HG03280 (cell line): ENCODE results near the gene GALNT16.
"Not testable (repeated sequence)": the region's sequence is repeated elsewhere in the genome, so short reads cannot be mapped to it uniquely, and the experiment has no call there.

ENCODE experiments used
- ATAC-seq: cut with Tn5 transposase; IDR thresholded peaks from one replicate; pipeline ENCODE4 v1.9.1; 2021; ENCODE audit warnings: mild to moderate bottlenecking, moderate library complexity; ENCODE audit not compliant: unreplicated experiment

The GALNT16 gene

DNA sequence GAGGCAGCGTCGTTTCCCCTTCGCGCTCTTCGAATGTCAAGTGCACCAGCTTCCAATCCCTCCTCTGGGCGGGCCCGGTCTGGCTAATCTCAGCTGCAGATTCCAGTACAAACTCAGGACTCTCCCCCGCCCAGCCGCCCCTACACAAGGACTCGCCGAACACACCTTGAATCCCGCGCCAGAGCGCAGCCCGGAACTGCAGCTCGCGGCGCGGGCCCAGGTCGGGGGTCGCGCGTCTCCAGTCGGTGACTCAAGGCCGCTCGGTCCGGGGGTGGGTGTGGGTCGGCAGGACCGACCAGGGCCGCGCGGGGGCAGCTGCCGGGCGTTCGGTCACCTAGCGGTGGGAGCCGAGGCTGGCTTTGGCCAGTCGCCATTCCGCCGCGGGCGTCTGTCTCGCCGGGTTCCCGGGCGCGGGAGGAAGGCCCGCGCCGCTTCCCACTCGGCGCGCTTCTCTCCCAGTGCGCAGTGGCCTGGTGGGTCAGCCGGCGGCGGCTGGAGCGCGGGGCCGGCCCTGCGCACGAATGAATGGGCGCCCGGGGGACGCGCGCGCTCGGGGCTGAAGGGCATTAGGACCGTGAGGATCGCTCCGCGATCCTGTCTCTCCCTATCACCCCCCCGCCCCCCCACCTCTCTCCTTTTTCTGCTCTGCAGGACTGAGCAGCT is at the start of gene GALNT16:
Gene GALNT16, plus strand, starts transcription at position 632 of the 663 bp plus-strand sequence. CDS start 133 bp downstream, outside the sequence.
- no peak for ATAC-seq

DNA sequence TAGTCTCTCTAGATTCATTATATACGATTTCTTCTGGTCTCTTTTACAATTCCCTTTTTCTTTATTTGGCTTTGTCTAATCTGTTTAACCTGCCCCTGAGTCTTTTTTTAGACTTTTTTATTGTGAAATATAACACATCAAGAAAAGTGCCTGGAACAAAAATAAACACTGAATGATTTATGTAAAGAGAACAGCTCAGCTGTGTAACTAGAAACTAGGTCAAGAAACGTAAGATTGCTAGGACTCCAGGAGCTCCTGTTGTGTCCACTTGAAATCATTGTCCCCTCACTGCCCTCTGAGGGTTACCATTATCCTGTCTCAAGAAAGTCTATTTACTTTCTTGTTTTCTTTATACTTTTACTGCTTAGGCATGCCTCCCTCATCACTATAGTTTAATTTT is 45.6 kb upstream of the GALNT16 start:
- ATAC-seq = no peak

DNA sequence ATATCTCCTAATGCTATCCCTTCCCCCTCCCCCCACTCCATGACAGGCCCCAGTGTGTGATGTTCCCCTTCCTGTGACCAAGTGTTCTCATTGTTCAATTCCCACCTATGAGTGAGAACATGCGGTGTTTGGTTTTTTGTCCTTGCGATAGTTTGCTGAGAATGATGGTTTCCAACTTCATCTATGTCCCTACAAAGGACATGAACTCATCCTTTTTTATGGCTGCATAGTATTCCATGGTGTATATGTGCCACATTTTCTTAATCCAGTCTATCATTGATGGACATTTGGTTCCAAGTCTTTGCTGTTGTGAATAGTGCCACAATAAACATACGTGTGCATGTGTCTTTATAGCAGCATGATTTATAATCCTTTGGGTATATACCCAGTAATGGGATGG is 42.3 kb upstream of the GALNT16 start:
- ATAC-seq = not testable (repeated sequence)

DNA sequence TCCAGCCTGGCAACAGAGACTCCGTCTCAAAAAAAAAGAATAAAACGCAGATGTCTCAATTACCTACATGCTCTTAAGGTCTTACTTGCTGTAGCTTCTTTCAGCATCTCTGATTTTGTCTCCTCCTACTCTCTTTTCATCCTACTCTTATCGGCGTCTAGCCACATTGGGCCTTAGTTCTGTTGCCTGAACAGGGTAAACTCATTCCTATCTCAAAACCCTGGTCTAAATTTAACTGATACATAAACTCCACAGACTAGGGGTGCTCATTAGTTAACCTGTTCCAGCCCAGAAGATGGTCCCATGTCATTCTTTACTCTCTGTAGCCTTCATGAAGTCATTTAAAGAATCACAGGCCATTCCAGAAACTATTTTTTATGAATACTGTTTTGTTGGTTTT is 35.0 kb upstream of the GALNT16 start:
- ATAC-seq = no peak

DNA sequence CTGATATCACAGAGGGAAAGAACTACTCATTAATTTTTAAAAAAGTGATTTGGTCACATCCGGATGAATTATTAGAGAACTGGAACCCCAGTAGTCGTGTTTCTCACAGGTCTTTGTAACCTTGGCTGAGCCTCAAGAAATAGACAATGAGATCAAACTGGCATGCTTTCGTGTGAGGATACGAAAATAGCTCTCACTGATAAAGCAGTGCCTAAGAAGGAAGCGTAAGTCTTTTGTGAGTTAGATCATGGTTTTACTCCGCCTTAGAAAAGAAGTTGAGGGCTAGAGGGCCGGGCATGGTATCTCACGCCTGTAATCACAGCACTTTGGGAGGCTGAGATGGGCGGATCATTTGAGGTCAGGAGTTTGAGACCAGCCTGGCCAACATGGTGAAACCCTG is 33.8 kb upstream of the GALNT16 start:
- ATAC-seq = no peak

DNA sequence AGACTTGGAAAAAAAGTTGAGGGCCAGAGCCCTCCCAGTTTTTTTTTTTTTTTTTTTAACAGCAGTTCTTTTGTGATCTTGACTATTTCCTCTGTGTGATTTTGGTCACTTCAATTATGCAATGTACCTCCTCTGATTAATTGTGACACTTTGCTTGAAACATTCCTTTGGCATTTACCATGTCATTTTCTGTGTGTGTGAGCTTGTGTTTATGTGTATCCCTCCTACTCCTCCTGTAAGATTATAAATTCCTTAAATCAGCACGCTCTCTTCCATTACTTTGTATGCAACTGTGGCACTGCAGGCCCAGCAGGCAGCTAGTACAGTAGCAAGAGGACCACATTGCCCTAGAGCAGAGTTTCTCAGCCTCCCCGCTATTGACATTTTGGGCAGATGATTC is 33.2 kb upstream of the GALNT16 start:
- no peak for ATAC-seq

DNA sequence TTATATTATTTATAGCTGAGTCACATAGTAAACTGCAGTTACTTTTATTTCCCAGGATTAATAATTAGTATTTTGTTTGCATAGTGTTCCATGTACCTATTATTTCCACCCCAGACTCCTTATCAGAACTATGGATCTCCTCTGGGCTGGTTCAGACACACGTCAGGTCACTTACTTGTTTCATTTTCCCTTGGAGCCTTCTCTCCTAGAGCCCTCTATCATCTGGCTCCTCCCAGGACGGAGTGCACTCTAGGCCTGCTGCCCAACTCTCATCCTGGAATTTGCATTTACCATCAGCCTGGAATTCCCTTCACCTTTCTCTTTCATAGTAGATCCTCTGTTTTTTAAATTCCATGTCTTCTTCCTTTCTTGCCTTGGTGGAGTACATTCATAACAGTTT is 28.5 kb upstream of the GALNT16 start:
- no peak for ATAC-seq

DNA sequence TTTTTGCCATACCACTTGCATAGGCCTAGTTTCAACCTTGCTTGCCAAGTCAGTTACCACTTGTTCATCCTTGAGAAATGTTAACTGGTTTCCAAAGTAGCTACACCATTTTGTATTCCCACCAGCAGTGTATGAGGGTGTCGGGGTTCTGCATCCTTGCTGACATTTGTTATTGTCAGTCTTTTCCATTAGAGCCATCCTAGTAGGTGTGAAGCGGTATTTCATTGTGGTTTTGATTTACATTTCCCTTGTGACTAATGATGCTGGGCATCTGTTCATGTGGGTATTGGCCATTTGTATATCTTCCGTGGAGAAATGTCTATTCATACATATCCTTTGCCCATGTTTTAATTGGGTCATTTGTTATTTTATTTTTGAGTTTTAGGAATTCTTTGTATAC is 27.6 kb upstream of the GALNT16 start:
- no peak for ATAC-seq

DNA sequence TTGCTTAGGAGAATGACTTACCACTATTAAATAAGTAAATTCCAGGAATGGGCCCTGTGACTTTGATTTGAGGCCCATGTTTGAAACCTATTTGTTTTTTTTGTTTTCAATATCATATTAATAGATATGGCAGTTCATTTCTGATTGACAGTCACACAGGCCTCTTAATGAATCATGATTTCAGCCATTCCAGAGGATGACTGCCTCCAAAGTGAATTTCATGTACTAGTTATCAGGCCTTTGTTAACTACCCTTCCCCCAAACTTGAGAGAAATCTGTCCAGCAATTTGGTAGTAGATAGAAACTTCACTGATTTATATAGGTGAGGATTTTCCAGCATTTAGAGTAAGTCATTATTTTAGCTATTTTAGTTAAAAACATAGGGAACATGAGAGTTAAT is 25.9 kb upstream of the GALNT16 start:
- no peak for ATAC-seq

DNA sequence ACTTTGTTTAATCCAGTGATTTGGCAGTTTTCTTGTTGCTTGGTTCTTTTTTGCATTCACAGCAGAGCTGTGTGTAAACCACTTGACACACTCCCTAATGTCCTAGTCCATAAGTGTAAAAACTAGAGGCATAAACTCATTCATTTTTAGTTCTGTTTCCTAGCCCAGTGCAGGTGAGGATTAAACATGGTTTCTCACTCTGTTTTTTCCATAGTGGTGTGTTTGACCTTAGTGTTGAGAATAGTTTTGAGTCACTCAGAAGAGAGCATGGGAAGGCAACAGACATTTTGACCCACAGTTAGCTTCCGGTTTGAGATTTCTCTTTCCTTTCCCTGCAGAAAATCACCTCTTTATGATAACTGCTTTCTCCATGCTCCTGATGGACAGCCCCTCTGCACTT is 24.2 kb upstream of the GALNT16 start:
- ATAC-seq = no peak

DNA sequence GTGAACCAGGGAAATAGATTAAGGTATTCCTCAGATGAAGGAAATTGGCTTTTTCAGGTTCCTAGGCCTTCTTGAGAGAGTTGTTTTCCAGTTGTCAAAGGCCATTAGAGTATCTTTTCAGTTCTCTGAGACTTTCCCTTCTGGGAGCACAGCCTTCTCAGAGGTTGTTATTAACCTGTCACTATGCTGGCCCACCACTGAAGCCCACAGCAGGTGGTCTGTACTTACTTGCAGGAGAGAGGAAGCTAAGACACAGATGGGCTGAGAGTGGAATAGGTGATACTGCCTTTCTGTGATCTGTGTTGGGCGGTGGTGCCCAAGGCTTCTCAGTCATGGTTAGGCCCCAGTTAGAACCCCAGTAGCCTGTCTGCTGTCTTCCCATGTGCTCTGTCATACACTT is 22.8 kb upstream of the GALNT16 start:
- no peak for ATAC-seq

DNA sequence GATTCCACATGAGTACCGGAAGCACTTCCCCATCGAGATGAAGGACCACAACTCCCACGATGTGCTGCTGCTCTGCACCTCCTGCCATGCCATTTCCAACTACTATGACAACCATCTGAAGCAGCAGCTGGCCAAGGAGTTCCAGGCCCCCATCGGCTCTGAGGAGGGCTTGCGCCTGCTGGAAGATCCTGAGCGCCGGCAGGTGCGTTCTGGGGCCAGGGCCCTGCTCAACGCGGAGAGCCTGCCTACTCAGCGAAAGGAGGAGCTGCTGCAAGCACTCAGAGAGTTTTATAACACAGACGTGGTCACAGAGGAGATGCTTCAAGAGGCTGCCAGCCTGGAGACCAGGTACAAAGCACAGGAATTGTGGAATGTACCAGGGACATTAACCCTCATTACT is 22.4 kb upstream of the GALNT16 start:
- no peak for ATAC-seq

DNA sequence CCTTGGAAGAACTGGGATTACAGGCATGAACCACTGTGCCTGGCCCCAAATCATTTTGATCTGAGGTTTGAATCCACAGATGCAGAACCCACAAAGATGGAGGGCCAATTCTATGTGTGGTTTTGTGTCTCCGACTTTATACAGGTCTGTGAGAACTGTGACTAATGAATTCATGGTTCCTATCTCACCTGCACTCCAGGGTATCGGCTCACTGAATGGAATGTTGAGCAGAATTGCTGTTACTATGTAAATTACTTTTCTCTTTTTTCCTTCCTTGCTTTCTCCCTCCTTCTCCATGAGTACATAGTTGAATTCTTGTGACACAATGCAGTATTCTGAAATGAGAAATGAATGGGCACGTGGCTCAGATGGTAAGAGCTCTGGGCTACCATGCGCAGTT is 21.1 kb upstream of the GALNT16 start:
- ATAC-seq = no peak

DNA sequence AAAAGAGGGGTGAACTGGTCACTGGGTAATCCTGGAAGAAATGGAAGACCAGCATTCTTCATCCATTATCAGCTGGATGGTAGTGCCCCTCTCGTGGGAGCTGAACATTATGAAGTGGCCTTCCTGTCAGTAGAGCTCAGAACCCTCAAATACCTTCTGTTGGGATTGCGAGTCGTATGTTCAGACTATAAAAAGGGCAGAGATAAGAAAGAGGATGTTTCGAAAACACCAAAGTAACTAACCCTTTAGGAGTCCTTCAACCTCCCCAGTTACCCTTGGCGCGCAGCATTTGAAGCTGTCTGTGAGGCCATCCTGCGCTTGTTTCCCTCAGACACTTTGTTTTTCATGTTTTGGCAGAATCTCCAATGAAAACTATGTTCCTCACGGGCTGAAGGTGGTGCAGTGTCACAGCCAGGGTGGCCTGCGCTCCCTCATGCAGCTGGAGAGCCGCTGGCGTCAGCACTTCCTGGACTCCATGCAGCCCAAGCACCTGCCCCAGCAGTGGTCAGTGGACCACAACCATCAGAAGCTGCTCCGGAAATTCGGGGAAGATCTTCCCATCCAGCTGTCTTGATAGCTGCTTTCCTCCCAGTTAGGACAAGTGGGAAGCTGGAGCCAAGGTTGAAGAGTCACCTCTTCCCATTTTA is 19.3 kb upstream of the GALNT16 start:
- ATAC-seq = no peak

DNA sequence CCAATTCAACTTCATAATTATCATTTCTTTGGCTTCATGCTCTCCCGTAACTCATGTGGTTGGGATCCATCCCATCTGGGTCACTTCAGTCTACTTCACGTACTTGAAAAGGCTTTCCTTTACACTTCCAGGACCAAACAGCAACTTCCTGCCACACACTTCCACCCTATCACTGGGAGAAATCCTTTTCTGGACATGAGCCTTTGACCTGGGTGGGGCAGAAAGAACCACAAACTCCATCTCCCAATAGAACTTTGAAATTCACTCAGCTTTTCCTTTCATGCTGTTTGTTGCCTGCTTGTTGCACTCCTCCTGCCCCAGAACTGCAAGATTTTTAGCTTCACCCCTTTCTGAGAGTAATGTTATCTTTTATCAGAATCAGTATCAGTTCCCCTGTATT is 18.4 kb upstream of the GALNT16 start:
- ATAC-seq = no peak

DNA sequence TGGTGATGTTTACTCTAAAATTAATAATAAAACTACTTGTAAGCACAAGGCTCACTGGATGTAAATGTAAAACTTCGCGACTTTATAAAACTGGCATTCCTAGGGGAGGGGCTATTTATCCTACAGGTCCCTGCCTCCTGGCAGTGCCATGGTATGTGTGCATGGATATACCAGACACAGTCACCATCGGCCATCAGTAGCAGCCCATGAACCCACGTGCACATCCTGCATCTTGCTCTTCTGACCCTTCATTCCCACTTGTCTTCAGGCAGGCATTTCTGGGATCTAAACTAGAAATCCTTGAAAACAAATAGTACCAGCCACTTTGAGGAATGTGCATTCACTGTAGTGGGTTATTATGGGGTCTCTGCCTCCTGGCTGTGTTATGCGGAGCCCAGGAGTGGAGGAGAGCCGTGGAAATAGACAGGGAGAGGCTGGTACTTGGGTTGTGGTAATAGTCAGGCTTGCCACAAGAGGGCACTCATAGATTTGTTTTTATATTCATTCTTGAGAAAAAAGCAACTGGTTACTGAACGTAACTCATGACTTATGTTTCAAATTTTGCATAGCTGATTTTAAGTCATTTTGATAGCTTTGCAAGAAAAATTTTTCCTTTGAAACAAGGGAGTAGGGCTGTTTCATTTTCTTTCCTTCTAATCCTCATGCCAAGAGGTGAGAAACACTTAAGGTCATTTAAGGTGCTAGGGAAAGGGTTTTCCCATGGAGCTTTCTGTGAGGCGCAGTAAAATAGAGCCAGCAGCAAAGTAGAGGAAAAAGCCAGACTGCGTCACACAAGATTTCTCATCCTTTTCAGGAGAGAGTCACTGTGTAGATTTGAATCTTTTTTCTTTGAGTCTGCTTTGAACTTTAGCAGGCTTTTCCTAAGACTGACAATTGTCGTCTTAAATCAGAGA is 17.4 kb upstream of the GALNT16 start:
- ATAC-seq = no peak

DNA sequence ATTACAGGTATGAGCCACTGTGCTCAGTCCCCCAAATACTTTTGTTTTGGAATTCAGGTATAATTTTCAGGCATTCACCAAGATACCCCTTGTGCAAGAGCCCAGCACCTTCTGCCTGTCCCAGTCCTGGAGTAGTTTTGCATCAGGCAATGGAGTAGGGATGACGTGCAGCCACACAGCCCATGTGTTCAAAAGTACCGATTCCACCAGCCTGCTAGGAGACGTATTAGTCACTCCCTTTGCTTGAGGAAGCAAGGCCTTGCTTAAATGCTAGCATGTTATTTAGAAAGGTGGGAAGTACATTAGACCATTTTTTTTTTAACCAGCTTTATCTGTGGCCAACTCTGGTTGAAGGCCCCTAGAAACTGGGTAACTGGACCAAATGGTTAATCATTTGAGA is 15.0 kb upstream of the GALNT16 start:
- no peak for ATAC-seq

DNA sequence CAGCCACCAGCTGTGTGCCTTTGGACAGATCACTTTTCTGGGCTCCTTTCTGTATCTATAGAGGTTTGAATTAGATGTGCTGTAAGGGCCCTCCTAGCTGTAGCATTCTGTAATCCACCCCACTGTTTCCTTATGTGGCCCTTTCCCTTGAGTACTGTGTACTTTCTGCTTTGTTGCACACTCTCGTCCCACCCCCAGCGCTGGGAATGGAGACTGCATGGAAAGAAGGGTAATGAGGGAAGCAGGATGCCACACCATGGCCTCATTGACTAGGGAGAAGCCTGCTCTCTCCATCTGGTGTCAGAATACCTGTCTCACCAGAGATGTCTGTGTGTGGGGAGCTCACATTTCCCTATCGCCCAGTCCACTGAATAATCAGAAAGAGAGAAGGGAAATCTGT is 13.6 kb upstream of the GALNT16 start:
- no peak for ATAC-seq

DNA sequence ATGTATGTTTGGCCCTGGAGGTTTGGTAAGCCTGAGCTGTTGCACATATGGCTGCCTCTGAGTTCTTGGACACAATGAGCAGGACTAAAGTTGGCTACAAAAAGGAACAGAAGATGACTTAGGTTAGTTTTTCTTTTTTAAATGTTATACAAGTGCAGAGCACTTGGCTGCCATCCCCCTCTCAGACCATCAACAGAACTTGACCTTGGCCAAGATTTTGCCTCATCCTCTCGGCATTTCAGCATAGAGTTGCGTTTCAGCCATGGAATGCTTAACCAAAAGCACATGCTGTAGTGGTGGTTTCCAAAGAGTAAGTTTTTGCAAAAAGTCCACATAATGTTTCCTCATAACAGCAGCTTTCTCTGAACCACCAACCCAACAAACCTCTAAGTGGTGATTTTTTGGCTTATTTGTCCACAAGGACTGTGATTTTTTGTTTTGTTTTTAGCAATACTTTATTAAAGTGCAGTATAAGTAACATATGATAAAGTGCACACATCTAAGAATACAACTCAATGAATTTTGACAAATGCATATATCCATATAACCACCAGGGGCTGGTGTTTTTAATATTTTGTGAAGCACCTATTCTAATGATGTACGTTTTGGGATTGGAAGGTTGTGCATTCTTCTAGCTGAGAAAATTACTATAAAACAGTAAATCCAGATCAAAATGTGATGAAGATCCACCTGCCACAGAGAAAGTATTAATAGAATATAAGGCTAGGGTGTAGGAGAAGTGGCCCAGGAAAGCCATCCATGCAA is 12.1 kb upstream of the GALNT16 start:
- no peak for ATAC-seq

DNA sequence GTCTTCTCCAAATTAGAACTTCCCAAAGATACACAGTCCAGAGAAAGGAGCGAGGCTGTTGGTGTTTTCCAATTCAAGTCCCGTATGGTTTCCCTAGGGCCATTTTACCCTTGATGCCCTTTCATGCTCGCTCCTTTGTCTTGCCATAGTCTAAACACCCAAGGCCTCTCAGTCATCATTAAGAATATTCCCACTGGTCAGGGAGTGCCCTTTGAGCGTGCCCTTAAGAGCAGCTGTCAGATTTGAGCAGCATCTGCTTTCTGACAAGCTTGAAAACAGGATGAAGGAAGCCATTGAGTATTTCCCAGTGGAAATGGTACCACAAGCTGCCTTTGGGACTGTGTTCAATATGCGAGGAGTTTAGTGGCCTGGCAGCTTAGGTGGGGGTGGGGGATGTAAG is 10.4 kb upstream of the GALNT16 start:
- ATAC-seq = no peak

DNA sequence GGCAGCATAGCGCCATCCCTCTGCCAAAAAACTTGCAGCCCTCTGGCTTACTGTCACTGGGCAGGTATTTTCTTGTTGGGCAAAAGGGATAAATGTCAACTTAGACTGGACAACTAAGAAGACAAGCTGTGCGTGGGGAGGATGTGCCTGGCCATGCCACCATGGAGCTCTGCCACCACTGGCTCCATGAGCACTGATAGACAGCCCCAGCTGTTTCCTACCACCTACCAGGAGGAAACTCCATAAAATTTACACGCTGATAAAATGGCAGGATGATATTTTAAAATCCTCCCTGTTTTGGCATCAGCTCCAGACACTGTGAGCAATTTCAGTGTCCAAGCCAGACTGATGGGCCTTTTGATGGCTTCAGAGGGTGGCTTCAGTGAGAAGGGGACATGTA is 7.1 kb upstream of the GALNT16 start:
- no peak for ATAC-seq
